ENCODE results near the gene RHBDL1.
A peak's percentile ranks its signal among the peaks of the same experiment; 100 is the strongest.

RHBDL1 gene

GRCh38 chr16:643050-643368 lies 32.5 kb upstream of the RHBDL1 start:
- H3K9me3 ChIP-seq (ENCODE audit: control insufficient read depth, insufficient read depth, low read length) = no peaks in the 10 kb centered on the region
- peaks cover 9% of the 10 kb centered on the region; the same call in 1 of the 2 replicates for H3K4me1 ChIP-seq (ENCODE audit: insufficient read depth, low read length)
- no peaks in the 10 kb centered on the region for H3K36me3 ChIP-seq (ENCODE audit: insufficient read depth, low read length)
- H3K9ac ChIP-seq (ENCODE audit: low read depth, low read length) = peak overlapping the region; percentile 70; the same call in 1 of the 2 replicates

GRCh38 chr16:644556-644955 lies 30.9 kb upstream of the RHBDL1 start:
- no peaks in the 10 kb centered on the region for H3K36me3 ChIP-seq (ENCODE audit: insufficient read depth, low read length)

GRCh38 chr16:645852-646678 lies 29.4 kb upstream of the RHBDL1 start:
- Histone ChIP-seq H3K36me3 (ENCODE audit: insufficient read depth, low read length) (no peaks in the 10 kb centered on the region), H3K9ac (ENCODE audit: low read depth, low read length) (no peak overlapping the region), H3K9me3 (ENCODE audit: control insufficient read depth, insufficient read depth, low read length) (no peaks in the 10 kb centered on the region), H3K4me1 (ENCODE audit: insufficient read depth, low read length) (no peaks in the 10 kb centered on the region)

More at GRCh38 chr16:644556-644955, 30.9 kb upstream of the RHBDL1 start:
- Histone ChIP-seq H3K9ac (ENCODE audit: low read depth, low read length) (no peak overlapping the region), H3K9me3 (ENCODE audit: control insufficient read depth, insufficient read depth, low read length) (no peaks in the 10 kb centered on the region), H3K4me1 (ENCODE audit: insufficient read depth, low read length) (no peaks in the 10 kb centered on the region)

GRCh38 chr16:646679-647172 lies 28.7 kb upstream of the RHBDL1 start:
- H3K9ac ChIP-seq (ENCODE audit: low read depth, low read length) = no peak overlapping the region
- no peaks in the 10 kb centered on the region for H3K36me3 ChIP-seq (ENCODE audit: insufficient read depth, low read length)
- H3K9me3 ChIP-seq (ENCODE audit: control insufficient read depth, insufficient read depth, low read length) = no peaks in the 10 kb centered on the region
- no peaks in the 10 kb centered on the region for H3K4me1 ChIP-seq (ENCODE audit: insufficient read depth, low read length)

GRCh38 chr16:647173-647902 lies 28.1 kb upstream of the RHBDL1 start:
- no peak overlapping the region for H3K9ac ChIP-seq (ENCODE audit: low read depth, low read length)

GRCh38 chr16:648071-648780 lies 27.2 kb upstream of the RHBDL1 start:
- no peaks in the 10 kb centered on the region for H3K9me3 ChIP-seq (ENCODE audit: control insufficient read depth, insufficient read depth, low read length)
- no peaks in the 10 kb centered on the region for H3K4me1 ChIP-seq (ENCODE audit: insufficient read depth, low read length)
- no peak overlapping the region for H3K9ac ChIP-seq (ENCODE audit: low read depth, low read length)
- no peaks in the 10 kb centered on the region for H3K36me3 ChIP-seq (ENCODE audit: insufficient read depth, low read length)

More at GRCh38 chr16:647173-647902, 28.1 kb upstream of the RHBDL1 start:
- no peaks in the 10 kb centered on the region for H3K4me1 ChIP-seq (ENCODE audit: insufficient read depth, low read length)
- H3K36me3 ChIP-seq (ENCODE audit: insufficient read depth, low read length) = no peaks in the 10 kb centered on the region
- no peaks in the 10 kb centered on the region for H3K9me3 ChIP-seq (ENCODE audit: control insufficient read depth, insufficient read depth, low read length)

GRCh38 chr16:648781-649589 lies 26.5 kb upstream of the RHBDL1 start, which contains the start of gene WDR90:
Gene WDR90, plus strand, starts transcription at chr16:649365. Its CDS starts 52 bp downstream, at chr16:649417.
- H3K36me3 ChIP-seq (ENCODE audit: insufficient read depth, low read length) = no peaks in the 10 kb centered on the region
- H3K4me1 ChIP-seq (ENCODE audit: insufficient read depth, low read length) = no peaks in the 10 kb centered on the region
- H3K9ac ChIP-seq (ENCODE audit: low read depth, low read length) = no peak within 1 kb of the TSS
- H3K9me3 ChIP-seq (ENCODE audit: control insufficient read depth, insufficient read depth, low read length) = no peaks in the 10 kb centered on the region

- Histone ChIP-seq H3K9me3 (ENCODE audit: control insufficient read depth, insufficient read depth, low read length) (no peaks in the 10 kb centered on the region), H3K4me1 (ENCODE audit: insufficient read depth, low read length) (no peaks in the 10 kb centered on the region), H3K36me3 (ENCODE audit: insufficient read depth, low read length) (no peaks in the 10 kb centered on the region), H3K9ac (ENCODE audit: low read depth, low read length) (no peak overlapping the region)
Measured at GRCh38 chr16:649631-650030, 25.8 kb upstream of the RHBDL1 start.

GRCh38 chr16:651844-652243 lies 23.6 kb upstream of the RHBDL1 start:
- no peaks in the 10 kb centered on the region for H3K4me1 ChIP-seq (ENCODE audit: insufficient read depth, low read length)
- H3K9ac ChIP-seq (ENCODE audit: low read depth, low read length) = no peak overlapping the region
- no peaks in the 10 kb centered on the region for H3K9me3 ChIP-seq (ENCODE audit: control insufficient read depth, insufficient read depth, low read length)
- H3K36me3 ChIP-seq (ENCODE audit: insufficient read depth, low read length) = no peaks in the 10 kb centered on the region

- no peaks in the 10 kb centered on the region for H3K4me1 ChIP-seq (ENCODE audit: insufficient read depth, low read length)
- no peaks in the 10 kb centered on the region for H3K36me3 ChIP-seq (ENCODE audit: insufficient read depth, low read length)
- H3K9me3 ChIP-seq (ENCODE audit: control insufficient read depth, insufficient read depth, low read length) = no peaks in the 10 kb centered on the region
- no peak overlapping the region for H3K9ac ChIP-seq (ENCODE audit: low read depth, low read length)
Measured at GRCh38 chr16:652454-653305, 22.8 kb upstream of the RHBDL1 start.

GRCh38 chr16:654034-654433 lies 21.4 kb upstream of the RHBDL1 start:
- Histone ChIP-seq H3K9ac (ENCODE audit: low read depth, low read length) (no peak overlapping the region), H3K36me3 (ENCODE audit: insufficient read depth, low read length) (no peaks in the 10 kb centered on the region), H3K4me1 (ENCODE audit: insufficient read depth, low read length) (no peaks in the 10 kb centered on the region), H3K9me3 (ENCODE audit: control insufficient read depth, insufficient read depth, low read length) (no peaks in the 10 kb centered on the region)

- Histone ChIP-seq H3K4me1 (ENCODE audit: insufficient read depth, low read length) (no peaks in the 10 kb centered on the region; the same call in 1 of the 2 replicates), H3K9ac (ENCODE audit: low read depth, low read length) (no peak overlapping the region), H3K9me3 (ENCODE audit: control insufficient read depth, insufficient read depth, low read length) (no peaks in the 10 kb centered on the region), H3K36me3 (ENCODE audit: insufficient read depth, low read length) (no peaks in the 10 kb centered on the region)
Measured at GRCh38 chr16:657487-657886, 18.0 kb upstream of the RHBDL1 start.
